ENCODE results near the gene PAX7.

- TF ChIP-seq POLR2A (IDR thresholded peaks at IDR 0.05; ENCODE audit: low read length) (no peak), GATA1 (IDR thresholded peaks at IDR 0.05; ENCODE audit: low read depth, low read length) (no peak)
Observed at GRCh38 chr1:18691648-18692047, 61.0 kb downstream of the PAX7 start.

All from erythroblast (primary cell).